NCI-H2227 (cell line): ENCODE results near the gene CNOT4.

Experiments used
- DNase-seq: peaks from one replicate; lab custom pipeline; 2025; ENCODE audit not compliant: unreplicated experiment; lab: John Stamatoyannopoulos, UW

The CNOT4 gene, protein sequence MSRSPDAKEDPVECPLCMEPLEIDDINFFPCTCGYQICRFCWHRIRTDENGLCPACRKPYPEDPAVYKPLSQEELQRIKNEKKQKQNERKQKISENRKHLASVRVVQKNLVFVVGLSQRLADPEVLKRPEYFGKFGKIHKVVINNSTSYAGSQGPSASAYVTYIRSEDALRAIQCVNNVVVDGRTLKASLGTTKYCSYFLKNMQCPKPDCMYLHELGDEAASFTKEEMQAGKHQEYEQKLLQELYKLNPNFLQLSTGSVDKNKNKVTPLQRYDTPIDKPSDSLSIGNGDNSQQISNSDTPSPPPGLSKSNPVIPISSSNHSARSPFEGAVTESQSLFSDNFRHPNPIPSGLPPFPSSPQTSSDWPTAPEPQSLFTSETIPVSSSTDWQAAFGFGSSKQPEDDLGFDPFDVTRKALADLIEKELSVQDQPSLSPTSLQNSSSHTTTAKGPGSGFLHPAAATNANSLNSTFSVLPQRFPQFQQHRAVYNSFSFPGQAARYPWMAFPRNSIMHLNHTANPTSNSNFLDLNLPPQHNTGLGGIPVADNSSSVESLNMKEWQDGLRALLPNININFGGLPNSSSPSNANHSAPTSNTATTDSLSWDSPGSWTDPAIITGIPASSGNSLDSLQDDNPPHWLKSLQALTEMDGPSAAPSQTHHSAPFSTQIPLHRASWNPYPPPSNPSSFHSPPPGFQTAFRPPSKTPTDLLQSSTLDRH

GRCh38 chr7:135509839-135510591, at the start of gene CNOT4:
Gene CNOT4, minus strand, starts transcription at chr7:135510102. Its CDS starts 71,771 bp downstream, at chr7:135438331.
- peak; percentile 98 for DNase-seq

DNA sequence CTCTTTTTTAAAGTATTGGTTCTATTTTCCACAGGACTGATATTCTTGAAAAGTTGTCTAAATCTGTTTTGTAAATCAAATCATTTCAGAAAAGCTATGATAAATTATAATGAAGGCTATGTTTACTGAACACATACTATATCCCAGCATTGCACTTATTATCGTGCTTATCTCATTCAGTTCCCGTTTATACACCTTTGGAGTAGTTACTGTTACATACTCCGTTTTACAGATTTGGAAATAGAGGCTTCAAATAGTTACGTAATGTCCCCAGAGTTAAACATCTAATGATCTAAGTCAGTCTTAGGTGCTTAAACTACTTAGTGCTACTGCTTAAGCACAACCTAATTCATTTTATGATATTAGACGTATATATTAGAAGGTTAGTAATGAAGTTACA, 49.0 kb upstream of the CNOT4 start:
- no peak for DNase-seq

GRCh38 chr7:135558337-135558767, 48.5 kb upstream of the CNOT4 start:
- peak; percentile 79 for DNase-seq

- DNase-seq = peak; percentile 89
These were observed 47.8 kb upstream of the CNOT4 start, which contains the start of gene NUP205 for GRCh38 chr7:135557455-135558336. Gene NUP205, plus strand, starts transcription at chr7:135557917. Its CDS starts 28 bp downstream, at chr7:135557945.

GRCh38 chr7:135553346-135553745, 43.4 kb upstream of the CNOT4 start:
- no peak for DNase-seq

DNA sequence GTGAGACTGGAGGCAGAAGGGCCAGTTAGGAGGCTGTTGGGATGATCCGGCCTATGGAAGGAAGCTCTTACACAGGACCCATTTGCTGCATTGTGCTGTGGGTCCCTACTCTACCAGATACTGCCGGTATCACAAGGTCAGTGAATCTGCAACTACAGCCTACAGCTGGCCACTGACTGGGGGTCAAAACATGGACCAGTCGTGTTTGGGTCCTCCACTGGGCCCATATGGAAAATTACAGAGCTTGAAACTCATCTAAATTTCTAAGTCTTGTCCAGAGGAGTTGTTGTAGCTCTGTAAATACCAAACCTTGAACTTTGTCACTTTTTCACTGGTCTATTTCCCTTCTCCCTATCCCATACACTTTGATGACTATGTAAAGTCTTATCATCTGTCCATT, 42.2 kb upstream of the CNOT4 start:
- no peak for DNase-seq

DNA sequence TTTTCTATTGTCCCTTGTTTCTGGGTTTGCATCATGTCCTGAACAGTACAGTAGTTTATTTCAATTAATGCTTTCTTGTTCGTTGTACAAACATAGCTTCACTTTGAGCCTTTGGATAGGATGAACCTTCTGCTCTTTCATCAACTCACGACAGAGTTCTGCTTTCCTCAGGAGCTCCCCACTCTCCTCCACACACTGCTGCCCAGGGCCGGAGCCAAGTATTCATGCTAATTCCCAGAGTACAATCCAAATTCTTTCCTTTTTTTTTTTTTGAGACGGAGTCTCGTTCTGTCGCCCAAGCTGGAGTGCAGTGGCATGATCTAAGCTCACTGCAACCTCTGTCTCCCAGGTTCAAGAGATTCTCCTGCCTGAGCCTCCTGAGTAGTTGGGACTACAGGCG, 40.3 kb upstream of the CNOT4 start:
- DNase-seq = no peak

DNA sequence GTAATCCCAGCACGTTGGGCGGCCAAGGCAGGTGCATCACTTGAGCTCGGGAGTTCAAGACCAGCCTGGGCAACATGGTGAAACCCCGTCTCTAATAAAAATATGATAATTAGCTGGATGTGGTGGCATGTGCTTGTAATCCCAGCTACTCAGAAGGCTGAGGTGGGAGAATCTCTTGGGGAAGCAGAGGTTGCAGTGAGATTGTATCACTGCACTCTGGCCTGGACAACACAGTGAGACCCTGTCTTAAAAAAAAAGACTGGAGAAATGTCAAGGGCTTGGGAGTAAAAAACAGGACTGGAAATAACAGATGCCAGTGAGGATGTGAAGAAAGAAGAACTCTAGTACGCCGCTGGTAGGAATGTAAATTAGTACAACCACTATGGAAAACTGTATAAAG, 31.1 kb upstream of the CNOT4 start:
- no peak for DNase-seq

- no peak for DNase-seq
These were observed 29.7 kb upstream of the CNOT4 start for GRCh38 chr7:135539629-135540028.

DNA sequence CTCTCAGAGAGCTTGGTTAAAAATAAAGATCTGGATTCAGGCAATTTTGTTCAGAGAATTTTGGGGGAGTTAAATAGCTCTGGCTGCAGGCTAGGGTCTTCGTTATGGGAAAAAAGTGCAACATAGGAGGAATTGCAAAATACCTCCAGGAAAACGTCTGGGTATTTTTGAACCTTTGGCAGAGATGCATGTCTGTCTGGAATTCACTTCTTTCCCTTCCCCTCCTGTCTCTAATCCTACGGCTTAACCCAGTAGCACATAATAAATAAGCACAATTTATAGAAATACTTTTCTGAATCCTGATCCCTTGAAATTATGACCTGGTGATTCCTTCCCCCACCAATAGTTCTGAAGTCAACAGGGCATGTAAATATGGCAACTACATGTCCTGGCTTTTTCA, 28.5 kb upstream of the CNOT4 start:
- DNase-seq = no peak

DNA sequence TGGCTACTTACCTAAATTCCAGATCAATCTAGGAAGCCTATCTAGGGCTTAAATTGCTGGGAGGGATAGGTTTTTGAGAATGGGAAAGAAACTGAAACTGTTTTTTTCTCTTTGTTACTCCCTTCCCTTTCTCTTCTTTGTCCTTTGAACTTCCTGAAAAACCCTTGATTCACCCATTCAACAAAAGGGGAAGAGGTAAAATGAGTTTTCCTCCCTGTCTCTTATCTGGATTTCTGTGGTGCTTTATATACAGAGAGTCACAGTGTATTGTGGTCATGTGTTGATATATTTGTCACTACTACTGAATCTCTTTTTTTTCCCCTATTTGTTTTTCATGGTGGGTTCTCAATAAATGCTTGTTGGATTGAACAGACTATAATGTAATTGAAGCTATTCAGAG, 28.0 kb upstream of the CNOT4 start:
- no peak for DNase-seq

DNA sequence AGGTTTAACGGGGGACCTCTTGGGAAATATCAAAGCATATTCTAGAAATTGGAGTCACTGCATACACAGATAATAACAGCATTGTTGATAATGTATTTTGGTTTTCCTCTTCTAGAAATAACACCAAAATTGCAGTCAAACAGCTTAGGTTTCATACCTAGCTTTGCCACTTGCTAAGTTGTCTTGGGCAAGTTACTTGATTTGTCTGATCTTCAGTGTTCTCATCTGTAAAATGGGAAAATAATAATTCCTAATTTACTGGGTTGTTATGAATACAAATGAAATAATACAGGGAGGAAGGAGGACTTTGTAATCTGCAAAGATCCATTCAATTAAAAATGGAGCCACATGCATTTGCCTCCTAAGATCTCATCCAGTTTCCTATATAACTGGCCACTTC, 27.6 kb upstream of the CNOT4 start:
- no peak for DNase-seq

DNA sequence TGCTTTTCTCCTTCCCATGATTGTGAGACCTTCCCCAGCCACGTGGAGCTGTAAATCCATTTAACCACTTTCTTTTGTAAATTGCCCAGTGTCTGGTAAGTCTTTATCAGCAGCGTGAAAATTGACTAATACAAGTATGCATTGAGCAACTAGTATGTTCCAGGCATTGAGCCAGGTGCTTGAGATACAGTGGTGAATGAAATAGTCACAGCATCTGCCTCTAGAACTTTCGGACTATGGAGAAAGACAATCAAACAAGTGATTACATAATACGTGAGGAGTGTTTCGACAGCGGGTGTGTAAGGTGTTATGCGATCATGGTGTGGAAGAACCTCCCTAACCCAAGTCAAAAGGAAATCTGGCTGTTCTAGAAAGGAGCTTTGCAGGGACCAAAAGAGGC, 26.2 kb upstream of the CNOT4 start:
- no peak for DNase-seq

- DNase-seq = no peak
These were observed 17.1 kb upstream of the CNOT4 start for GRCh38 chr7:135527025-135527424.

GRCh38 chr7:135525426-135525825, 15.5 kb upstream of the CNOT4 start:
- no peak for DNase-seq

- no peak for DNase-seq
These were observed 13.2 kb upstream of the CNOT4 start for GRCh38 chr7:135523146-135523545.

DNA sequence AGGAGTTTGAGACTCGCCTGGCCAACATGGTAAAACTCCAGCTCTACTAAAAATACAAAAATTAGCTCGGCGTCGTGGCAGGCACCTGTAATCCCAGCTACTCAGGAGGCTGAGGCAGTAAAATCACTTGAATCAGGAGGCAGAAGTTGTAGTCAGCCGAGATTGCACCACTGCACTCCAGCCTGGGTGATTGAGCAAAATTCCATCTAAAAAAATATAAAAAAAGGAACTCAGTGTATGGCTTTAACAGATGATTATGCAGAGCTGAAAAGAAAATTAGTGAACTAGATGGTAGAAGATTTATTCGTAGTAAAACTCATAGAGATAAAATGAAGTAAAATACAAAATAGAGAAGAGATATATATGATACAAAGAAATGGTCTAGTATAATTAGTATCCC, 12.6 kb upstream of the CNOT4 start:
- no peak for DNase-seq

GRCh38 chr7:135519871-135520270, 10.0 kb upstream of the CNOT4 start:
- DNase-seq = no peak

DNA sequence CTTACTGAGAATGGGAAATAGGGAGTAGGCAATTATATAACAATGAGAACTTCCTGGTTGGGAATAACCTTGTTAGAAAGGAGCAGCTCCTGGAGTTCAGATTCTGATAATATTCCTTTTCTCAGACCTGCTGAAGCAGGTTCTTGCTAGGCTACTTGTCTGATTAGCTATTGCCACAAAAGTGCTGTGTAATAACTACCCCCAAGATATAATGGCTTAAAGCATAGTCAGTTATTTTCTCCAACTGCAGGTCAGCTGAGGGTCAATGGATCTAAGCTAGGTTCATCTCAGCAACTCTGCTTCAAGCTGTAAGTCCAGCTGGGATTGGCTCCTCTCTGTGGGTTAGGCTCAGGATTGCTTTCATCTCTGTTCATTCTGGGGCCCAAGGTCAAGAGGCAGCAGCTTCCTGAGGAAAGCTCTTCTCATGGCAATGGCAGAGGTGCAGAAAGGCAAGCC, 9.4 kb upstream of the CNOT4 start:
- DNase-seq = peak; percentile 73

GRCh38 chr7:135518748-135519147, 8.8 kb upstream of the CNOT4 start:
- DNase-seq = no peak

DNA sequence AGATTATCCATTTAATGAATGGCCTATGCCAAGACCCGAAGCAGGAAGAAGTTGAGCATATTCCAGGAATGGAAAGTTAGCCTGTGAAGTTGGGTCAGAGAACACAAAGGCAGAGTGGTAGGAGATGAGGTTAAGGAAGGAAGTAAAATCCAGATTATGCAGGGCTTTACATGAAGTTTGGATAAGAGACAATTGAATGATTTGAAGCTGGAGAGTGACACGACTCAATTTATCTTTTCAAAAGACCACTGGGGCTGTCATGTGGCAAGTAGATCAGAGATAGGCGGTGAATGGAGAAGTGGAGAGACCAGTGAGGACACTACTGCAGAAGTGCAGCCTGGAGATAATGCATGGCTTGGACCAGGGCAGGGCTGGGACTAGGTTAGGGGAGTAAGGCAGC, 7.2 kb upstream of the CNOT4 start:
- no peak for DNase-seq
